ENCODE data around the gene ZNF827.

- TF ChIP-seq CTCF (IDR thresholded peaks at IDR 0.05): no peak
- TF ChIP-seq POLR2A (IDR thresholded peaks at IDR 0.05): no peak
- TF ChIP-seq EP300 (IDR thresholded peaks at IDR 0.05): no peak
These were observed 123.5 kb downstream of the ZNF827 start for GRCh38 chr4:145815027-145815612.

Measured in gastroesophageal sphincter (tissue), 3 donors.